SHP77 (cell line): ENCODE data around the gene TBXAS1.

Experiments
- DNase-seq, 2 experiments: peaks; one replicate each; lab custom pipeline; 2025; lab: John Stamatoyannopoulos, UW

Gene TBXAS1

DNA sequence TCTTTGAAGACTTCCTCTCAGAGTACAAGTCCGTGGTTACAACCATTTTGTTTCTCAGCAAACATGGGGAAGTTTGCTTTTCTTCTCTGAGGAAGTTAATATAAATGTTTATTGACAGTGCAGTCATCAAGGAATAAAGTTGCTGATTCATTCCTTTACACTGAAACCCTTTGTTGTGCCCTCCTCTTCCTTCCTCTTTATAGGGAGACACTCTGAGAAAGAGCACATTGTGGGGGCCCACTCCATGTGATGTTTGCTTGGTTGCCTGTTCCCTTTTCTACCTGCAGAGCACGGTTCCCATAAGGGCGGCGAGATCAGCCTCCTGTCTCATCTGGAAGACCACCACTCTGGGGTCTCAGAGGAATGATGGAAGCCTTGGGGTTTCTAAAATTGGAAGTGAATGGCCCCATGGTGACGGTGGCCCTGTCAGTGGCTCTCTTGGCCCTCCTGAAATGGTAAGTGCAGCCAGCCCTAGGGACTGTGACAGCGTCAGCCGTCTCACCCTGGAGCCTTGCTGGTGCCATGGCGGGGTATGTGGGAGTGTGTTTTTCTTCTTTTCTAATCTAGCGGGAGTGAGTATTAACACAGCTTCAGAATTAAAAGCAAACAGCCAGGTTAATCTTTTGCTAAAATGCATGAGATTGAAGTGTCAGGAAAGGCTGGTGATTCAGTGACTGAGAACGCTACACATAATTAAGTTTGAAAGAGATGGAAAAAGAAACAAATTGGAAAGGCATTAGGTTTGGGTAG lies at the start of gene TBXAS1:
Gene TBXAS1 (plus strand): TSS at position 240 of the 750 bp plus-strand sequence. CDS start 127 bp downstream, at position 367.
- no peak for DNase-seq

DNA sequence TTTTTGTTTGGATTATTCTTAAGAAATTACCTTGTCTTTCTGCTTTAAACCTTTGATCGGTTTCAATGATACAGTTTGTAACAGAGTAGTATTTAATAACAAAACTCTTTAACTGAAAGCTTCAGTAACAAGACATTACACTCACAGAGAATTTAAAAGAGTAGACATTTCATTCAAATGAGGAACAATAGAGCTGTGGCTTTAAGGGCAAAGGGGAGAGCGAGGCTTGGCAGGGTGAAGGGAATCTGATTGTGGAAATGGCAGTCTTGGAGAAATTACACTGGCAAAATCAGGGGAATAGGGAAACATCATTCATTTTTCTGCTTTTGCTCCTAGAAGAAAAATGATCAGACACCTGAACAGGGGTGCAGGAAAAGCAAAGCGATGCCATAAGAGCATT lies 46.1 kb upstream of the TBXAS1 start:
- no peak for DNase-seq

DNA sequence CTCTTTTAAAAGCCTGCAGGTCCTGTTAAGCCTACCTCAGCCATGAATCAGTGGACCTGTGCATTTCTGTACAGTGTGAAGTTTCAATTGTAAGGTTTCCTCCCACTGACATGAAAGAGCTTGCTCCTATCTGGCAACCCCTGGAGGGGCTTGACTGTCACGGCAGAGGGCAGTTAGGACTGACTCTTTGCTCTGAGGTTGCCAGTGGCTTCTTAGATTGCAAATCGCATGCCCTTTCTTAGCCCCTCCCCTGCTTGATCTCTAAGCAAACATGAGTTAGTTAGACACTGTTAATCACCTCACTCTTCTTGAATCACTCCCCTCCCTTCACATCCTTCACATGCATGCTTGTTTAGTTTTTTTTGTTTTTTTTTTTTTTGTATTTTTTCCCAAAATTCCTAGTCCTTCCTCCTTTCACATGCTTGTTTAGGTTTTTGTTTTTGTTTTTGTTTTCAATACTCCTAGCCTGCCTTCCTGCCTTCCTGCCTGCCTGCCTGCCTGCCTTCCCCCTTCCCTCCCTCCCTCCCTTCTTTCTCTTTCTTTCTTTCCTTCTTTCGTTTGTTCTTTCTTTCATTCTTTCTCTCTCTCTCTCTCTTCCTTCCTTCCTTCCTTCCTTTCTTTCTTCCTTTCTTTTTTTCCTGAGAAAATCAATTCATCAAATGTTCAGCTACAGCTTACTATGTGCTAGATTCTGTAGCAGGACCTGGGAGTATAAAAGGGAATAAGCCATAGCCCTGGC lies 45.2 kb upstream of the TBXAS1 start:
- no peak for DNase-seq

DNA sequence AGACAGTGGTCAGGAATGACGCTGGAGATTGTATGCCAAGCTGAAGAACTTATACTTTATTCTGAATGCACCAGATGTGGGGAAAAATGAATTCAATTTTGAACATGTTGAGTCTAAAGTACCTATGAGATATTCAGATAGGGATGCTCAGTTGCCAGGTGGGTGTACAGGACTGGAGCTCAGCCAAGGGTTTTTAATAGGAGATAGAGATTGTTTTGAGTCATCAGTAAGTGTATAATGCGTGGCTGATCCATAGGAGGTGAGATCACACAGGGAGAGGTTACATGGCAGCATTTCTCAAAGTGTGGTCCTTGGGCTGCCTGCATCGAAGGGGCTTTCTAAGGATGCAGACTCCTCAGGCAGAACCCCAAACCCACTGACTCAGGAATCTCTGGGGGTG lies 44.4 kb upstream of the TBXAS1 start:
- DNase-seq: no peak

DNA sequence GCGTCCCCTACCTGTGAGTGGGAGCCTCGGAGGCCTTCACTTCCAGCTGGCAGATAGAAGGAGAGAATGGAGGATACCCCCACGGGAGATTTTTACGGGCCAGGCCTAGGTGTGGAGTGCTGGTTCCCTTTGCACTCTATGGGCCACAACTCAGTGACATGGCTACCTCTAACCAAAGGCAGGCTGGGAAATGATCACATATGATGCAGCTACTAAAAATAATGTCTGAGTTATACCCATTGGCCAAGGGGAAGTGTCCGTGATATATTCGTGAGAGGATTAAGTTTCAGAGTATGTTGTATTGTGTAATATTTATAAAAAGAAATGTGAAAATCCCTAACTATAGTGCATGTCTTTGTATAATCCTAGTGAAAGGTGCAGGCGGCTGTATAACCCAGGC lies 37.7 kb upstream of the TBXAS1 start:
- no peak for DNase-seq

DNA sequence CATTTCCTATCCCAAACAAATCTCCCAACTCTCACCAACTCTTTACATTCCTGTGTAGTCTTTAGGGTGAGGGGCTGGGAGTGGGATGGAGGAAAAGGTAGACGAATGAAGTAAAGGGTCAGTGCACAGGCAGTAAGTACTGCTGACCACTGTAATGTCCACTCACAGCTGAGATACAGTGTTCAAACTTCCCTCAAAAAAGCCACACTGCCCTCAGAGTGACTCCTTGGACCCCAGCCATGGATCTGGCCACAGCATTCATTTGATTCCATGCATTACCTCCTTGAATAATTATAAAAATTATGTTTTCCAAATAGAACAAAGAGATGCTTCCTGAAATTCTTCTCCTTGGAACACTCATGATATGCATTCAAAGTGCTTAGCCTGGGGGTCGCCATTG lies 31.5 kb upstream of the TBXAS1 start:
- DNase-seq: no peak

DNA sequence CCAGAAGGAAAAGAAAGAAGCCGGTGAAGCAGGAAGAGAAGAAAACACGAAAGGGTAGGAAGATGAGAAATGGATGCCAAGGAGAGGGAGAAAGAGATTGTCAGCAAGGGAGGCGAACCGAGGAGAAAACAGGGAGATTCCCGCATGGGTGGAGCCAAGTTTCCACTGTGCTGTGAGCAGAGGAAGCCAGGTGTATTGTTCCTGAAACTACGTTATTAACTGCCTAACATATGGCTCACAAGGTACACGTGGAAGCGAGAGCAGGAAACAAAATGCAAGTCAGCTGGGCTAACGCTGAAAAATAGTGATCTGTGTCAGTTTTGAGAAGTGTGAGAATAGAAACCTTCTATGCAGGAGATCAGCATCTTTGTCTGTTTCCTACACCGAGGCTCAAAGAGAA lies 30.8 kb upstream of the TBXAS1 start:
- no peak for DNase-seq

DNA sequence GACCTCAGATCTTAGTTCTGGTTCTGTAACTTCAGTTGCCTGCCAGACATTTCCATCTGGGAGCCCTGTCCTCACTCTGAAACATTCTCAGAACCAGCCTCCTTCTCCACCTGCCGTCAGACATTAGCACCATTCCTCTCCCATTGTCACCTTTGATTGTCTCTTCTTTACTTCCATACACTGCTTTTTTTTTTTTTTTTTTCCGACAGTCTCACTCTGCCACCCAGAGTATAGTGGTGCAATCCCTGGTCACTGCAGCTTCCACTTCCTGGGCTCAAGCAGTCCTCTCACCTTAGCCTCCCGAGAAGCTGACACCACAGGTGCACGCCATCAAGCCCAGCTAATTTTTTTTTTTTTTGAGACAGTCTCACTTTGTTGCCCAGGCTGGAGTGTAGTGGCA lies 30.2 kb upstream of the TBXAS1 start:
- DNase-seq: no peak

DNA sequence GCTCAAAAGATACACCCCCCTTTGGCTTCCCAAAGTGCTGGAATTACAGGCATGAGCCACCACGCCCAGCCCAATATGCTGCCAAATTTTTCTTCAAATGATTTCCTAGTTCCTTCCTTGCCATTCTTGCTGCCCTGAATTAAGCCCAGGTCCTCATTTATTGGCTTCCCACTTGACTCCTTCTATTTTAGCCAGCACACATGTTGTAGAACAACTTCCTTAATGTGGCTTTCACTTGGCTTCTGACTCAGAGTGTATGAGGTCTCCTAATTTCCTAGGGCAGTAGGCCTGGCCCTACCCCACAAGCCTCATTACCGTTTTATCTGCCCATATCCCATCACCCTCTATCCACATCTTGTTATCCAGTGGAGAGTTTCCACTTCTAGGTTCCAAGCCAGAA lies 29.5 kb upstream of the TBXAS1 start:
- DNase-seq: no peak

DNA sequence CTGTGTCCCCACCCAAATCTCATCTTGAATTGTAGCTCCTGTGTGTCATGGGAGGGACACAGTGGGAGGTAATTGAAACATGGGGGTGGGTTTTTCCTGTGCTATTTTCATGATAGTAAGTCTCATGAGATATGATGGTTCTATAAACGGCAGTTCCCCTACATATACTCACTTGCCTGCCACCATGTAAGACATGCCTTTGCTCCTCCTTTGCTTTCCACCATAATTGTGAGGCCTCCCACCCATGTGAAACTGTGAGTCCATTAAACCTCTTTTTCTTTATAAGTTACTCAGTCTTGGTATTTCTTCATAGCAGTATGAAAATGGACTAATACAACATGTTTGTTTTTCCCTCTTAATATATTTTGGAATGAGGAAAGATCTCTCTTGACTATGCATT lies 24.5 kb upstream of the TBXAS1 start:
- no peak for DNase-seq

DNA sequence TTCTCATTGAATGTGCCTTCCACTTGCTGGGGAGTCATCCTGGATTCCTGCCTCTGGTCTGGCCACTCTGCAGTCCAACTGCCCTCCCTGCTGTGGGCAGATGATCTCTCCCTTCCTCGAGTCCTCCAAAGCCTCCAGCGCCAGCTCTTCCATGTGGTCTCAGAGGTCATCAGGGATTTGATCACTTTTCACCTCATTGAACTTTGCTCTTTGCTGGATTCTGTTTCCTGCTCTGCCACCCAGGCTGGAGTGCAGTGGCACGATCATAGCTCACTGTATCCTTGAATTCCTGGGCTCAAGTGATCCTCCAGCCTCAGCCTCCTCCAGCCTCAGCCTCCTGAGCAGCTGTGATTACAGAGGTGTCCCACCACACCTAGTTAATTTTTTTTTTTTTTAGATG lies 22.1 kb upstream of the TBXAS1 start:
- DNase-seq: no peak

DNA sequence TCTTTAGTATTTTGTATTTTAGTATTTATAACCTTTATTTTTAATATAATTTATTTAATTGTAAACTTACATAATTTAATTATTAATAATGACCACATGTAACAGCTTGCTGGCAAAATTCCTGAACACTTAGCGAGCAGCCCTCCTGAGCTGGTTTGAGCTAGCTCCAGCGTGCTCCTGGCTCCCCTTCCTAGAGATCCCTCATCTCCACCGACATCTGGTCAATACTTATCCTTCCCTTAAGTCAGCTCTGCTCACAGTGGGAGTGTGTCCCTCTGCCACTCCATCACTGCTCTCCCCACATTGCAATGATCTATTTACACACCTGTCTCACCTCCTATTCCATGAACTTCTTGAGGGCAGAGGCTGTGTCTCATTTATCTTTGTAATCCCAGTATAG lies 20.6 kb upstream of the TBXAS1 start:
- DNase-seq: peak; percentile 26 to 27

DNA sequence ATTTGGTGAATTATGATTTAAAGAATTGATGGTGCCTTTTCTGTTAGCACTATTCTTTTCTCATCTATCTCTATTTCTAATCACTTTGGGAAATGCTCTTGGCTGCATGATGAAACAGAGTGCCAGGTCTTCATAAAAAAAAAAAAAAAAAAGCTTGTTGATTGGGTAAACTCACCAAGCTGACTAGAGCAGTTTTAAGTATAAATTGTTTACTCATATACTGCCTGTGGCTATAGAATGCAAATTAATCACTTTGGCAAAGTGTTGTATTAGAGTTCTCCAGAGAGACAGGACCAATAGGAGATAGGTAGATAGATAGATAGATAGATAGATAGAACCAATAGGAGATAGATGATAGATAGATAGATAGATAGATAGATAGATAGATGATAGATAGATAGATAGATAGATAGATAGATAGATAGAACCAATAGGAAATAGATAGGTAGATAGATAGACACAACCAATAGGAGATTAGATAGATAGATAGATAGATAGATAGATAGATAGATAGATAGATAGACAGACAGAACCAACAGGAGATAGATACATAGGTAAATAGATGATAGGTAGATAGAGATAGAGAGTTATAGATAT lies 20.1 kb upstream of the TBXAS1 start:
- no peak for DNase-seq

DNA sequence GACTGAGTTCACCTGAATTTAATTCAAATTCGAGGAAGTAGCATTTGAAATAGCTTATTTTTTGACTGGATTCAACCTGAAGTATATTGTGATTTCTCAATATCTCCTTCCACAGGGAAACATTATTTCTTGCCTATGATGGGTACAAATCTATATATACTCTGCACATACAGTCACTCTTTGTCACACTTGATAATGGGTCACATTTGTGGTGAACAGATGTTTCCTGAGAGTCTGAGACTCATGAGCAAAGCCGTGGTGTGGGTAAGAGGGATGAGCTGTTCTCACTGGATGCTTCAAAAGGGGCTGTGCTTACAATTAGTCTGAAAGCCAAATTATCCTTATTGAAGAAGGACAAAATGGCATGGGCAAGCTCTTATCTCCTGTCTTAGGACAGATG lies 18.0 kb upstream of the TBXAS1 start:
- DNase-seq: no peak

DNA sequence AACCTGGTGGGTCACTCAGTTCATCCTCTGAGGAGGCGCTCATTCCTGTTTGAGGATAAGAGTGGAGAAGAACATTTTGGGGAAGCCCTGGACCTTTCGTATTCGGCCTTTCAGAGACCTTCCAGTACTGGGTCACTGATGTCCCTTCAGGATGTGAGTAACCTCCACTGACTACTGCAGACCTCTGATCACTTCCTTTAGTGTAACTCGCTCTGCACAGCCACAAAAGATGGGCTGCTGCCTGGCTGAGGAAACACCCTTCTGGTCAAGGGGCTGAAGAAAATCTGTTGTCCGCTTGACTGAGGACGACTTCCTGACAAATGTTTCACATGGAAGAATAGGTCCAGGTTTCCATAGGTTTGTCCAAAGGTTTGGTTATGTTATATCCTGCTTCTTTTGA lies 15.9 kb upstream of the TBXAS1 start:
- DNase-seq: no peak

DNA sequence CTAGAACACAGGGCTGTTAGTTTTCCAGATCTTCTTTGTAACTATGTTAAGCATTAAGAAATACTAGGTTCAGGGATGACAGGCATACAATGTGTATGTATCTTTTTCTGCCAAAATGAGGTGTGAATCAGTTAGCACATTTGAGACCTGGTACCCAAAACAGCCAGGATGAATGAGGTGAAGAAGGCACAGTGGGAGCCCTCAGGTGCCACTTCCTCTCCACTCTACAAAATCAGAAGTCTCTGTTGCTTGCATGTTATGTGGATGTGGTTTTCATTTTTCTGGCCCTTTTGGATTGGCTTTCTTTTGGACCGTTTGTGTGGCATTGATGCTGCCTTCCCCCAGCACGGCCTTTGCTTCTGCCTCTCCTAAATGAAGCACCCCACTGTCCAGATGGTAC lies 15.4 kb upstream of the TBXAS1 start:
- no peak for DNase-seq

DNA sequence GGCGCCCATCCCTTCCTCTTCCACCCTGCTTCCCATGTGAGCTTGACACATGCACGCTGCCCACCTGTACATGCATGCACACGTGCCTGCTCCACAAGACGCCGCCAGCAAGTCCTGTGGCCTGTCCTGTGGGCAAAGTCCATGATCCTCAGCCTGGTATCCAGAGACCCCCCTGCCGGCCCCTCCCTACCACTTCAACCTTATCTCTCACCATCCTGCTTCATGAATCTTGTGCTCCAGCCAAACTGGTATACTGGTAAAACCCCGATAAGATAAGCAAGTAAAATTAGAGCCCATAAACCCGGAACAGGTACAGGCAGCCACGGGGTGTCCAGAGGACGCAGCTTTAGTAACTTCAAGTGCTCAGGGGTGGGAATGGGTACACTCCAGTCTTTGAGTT lies 11.8 kb upstream of the TBXAS1 start:
- DNase-seq: no peak

DNA sequence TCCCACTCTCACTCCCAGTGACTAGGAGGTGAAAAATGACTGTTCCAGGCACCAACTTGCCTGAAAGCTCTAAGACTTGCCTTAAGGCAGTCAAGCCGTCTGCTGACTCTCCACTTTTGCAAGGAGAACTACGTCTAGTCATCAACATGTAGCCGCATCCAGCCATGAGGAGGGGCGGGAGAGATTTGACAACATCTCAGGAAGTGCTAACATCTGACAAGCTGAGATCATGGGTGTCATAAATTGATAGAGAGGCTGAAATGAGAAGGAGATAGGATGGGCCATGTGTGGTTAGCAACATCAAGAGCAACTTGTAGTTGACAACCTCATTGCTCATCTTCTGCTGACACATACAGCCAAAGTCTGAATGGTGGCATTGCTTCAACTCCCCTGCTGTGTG lies 9.0 kb upstream of the TBXAS1 start:
- DNase-seq: no peak

DNA sequence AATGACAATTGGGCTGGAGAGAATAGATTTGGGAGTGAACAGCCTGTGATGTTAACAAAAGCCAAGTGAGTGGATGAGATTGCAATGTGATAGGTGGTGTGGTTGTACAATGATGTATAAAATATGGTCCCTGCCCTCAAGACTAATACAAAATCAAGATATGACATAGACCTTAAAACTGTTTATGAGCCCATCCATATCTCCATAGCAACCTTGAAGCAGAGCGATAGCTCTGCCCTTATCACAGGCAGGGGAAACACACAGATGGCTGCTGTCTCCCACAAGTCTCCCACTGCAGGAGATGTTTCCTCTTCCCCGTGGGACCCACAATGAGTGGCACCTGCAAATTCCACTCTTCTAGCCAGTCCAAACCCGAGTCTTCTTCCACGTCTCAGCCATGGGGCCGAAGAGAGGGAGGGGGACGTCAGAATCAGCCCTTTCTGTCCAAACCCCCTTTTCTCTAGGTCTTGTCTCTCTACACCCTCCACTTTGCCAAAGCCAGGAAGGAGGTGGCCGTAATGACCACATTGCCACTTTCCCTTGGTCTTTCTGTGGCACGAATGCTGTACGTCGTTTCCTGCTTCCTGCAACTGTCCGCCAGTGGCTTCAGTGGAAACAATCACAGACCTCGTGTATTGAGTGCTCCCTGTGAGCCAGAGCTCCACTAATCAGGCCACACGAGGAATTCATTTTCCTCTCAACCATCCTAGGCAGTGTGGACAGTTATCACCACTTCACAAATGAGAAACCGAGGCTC lies 7.5 kb upstream of the TBXAS1 start:
- no peak for DNase-seq

DNA sequence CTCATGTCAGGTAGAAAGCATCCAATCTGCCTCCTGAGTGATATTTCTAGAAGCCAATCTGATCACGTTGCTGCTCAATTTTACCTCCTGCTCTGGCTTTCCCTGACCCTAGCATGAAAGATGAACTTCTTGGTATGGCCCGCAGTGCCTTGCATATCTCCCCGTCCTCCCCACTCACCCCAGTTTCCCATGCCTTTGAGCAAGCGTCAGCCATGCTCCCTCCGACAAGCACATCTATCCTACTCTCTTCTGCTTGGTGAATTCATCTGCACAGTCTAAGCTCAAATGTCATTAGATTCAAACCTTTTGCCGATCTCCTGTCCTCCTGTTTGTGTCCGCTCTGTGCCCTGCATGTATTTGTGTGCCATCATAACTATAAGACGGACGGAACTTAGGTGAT lies 6.2 kb upstream of the TBXAS1 start:
- no peak for DNase-seq

DNA sequence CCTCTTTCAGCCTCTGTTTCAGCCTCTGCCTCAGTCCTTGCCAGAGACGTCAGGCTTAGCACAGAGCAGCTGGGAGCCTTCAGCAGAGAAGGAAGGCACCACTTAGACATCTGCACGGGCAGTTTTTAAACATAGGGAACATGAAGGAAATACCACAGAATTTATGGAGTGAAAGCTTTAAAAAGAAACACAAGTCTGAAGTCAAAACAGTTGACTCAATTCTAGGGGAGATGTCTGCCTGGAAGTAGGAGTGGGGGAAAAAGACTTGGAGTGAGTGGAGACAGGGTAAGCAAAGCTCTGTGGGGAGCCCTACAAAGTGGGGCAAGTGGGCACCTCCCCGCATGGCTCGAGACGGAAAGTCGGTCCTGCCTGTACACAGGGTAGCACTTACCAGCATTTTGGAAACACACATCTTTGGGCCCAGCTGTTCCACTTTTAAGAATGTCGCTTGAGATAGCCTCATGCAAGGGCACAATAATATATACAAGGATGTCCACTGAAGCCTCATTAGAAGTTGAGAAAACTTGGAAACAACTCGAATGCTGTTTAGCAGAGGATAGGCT lies 5.0 kb upstream of the TBXAS1 start:
- no peak for DNase-seq

DNA sequence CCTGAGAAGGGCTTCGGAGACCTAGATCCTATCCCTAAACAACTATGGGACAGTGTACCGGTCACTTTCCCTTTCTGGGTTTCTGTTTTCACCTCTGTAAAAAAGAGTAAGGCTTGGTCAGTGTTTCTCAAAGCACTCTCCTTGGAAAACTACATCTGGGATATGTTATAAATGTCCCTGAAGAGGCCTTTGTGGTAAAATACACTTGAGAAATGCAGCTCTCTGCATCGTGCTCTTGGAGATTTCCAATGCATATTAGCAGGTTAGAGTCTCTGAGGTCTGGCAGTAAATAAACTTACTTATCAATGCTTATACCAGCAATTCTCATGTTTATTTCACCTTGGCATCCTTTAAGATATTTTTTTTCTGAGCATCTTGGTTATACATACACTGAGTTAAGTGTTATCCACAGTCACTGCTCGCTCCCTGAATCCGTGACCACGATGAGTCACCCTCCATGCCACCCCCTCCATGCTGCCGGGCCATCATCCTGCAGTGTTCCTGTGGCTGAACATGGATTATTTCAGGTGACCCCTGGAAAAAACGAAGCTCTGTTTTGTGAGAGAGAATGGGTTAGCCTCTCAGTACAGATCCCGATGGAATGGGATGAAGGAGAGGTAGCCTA lies 3.3 kb upstream of the TBXAS1 start:
- no peak for DNase-seq
